ENCODE measurements around the gene ARCN1. TPM values are rescaled to one million over a fixed set of nuclear protein-coding genes. Genes with fewer than 3 reads are reported as not detected.

Gene ARCN1
- total RNA-seq, 2 experiments from 2014 or later = 98.9 to 130 TPM

DNA sequence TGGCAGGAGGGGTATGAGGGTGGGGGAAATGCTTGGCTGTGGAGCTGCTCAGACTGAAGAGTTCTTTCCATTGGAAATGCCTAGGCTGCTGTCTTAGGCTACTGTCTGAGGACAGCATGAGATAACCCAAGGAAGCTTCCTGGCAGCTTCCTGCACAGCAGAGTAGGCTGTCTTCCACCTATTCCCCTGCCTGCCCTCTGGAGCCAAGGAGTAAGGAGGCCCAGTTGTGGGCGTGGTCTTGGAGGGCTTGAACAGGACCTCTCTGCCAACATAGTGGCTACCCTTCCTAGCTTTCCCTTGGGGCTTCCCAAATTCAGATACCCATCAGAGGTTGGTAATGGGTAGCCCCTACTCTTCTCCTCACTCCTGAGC lies 61.1 kb downstream of the ARCN1 start:
- no peak for ATAC-seq
- Mint-ChIP-seq H3K4me3 (no peak overlapping the region), H3K9me3 (ENCODE audit: low read depth) (no peaks in the 10 kb centered on the region), H3K36me3 (no peaks in the 10 kb centered on the region), H3K27me3 (peaks cover 3% of the 10 kb centered on the region), H3K4me1 (no peaks in the 10 kb centered on the region), H3K27ac (no peak overlapping the region)
- CTCF ChIA-PET = interaction anchor here (1.2 to 3.1 kb wide), 2 partner anchors 26 to 27 kb away, joined by 3 to 12 read pairs; no protein-coding TSS in a partner anchor
- no peak for DNase-seq

DNA sequence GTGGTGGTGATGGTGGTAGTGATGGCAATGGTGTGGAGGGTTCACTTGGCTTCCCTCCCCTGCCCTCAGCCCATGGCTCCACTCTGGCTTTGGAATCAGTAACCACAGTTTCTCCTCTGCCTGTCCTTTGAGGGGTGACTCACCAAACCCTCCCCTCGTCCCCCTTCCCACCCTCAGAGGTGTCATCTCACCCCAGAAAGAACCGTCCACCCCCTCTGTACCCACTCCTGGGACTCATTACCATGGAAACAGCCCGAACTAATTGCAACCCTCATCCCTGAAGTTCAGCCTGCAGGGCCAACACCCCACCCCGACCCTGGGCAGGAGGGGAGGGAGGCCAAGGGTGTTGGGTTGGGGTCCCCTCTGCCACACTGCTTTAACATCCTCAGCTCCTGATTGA lies 61.8 kb downstream of the ARCN1 start:
- H3K36me3 Mint-ChIP-seq = no peaks in the 10 kb centered on the region
- H3K4me1 Mint-ChIP-seq = no peaks in the 10 kb centered on the region
- ATAC-seq = no peak
- CTCF ChIA-PET = interaction anchor here (3.1 kb wide), 1 partner anchor 26 kb away, joined by 12 read pairs; no protein-coding TSS in a partner anchor
- no peak for DNase-seq
- H3K27me3 Mint-ChIP-seq = peaks cover 3% of the 10 kb centered on the region
- no peak overlapping the region for H3K27ac Mint-ChIP-seq
- H3K9me3 Mint-ChIP-seq (ENCODE audit: low read depth) = no peaks in the 10 kb centered on the region
- H3K4me3 Mint-ChIP-seq = no peak overlapping the region

DNA sequence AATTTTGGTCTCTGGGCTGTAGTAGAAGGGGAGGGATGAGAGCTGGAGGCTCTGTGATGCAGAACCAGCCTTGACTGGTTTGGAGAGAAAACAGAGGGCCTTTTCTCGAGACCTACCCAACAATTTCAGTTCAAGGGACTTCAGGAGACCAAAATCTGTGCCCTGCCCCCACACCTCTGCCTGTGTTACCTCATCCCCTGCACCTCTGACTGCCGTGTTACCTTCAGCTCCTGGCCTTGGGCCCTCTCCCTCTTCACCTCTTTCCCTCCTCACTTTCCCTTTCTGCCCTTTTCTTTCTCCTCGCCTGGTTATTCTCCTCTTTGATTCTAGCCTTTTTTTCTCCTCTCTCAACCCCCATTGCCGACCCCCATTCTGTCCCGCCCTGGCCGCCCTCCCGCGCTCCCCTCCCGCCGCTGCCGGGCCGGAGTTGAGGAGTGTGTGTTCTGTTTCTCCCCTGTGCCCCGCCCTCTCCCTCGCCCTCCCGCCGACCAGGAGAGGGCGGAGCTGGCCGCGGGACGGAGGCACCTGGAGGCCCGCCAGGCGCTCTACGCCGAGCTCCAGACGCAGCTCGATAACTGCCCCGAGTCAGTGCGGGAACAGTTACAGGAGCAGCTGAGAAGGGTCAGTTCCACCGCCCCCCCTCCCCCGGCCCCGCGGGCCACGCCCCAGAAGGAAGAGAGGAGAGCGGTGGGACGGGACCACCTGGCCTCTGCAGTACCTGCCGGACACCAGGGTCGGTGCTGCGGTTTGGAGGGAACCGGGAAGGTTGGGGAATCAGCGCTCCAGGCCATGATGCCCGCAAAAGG lies 62.4 kb downstream of the ARCN1 start:
- CTCF ChIA-PET = interaction anchor here (1.4 to 3.1 kb wide), 2 partner anchors 20 to 26 kb away, joined by 3 to 12 read pairs; no protein-coding TSS in a partner anchor
- H3K36me3 Mint-ChIP-seq = no peaks in the 10 kb centered on the region
- peaks cover 3% of the 10 kb centered on the region for H3K27me3 Mint-ChIP-seq
- no peak overlapping the region for H3K4me3 Mint-ChIP-seq
- no peak overlapping the region for H3K27ac Mint-ChIP-seq
- no peaks in the 10 kb centered on the region for H3K4me1 Mint-ChIP-seq
- DNase-seq = no peak
- ATAC-seq = peak; percentile 72
- no peaks in the 10 kb centered on the region for H3K9me3 Mint-ChIP-seq (ENCODE audit: low read depth)

DNA sequence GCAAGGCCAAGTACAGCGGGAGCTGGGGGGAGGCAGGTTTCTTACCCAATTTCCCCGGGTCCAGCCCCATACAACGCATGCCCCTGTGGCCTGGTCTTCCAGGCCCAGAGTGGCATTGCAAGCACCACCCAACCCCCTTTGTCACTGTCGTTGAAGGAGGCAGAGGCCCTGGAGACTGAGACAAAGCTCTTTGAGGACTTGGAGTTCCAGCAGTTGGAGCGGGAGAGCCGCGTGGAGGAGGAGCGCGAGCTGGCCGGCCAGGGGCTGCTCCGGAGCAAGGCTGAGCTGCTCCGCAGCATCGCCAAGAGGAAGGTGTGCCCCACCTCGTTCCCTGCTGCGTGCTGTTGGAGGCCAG lies 63.0 kb downstream of the ARCN1 start:
- Mint-ChIP-seq H3K36me3 (no peaks in the 10 kb centered on the region), H3K4me3 (no peak overlapping the region), H3K9me3 (ENCODE audit: low read depth) (no peaks in the 10 kb centered on the region), H3K4me1 (no peaks in the 10 kb centered on the region), H3K27me3 (peaks cover 3% of the 10 kb centered on the region), H3K27ac (no peak overlapping the region)
- DNase-seq = no peak
- CTCF ChIA-PET = interaction anchor here (1.1 to 3.1 kb wide), 4 partner anchors 19 to 25 kb away, joined by 3 to 12 read pairs (median 6); no protein-coding TSS in a partner anchor
- no peak for ATAC-seq

DNA sequence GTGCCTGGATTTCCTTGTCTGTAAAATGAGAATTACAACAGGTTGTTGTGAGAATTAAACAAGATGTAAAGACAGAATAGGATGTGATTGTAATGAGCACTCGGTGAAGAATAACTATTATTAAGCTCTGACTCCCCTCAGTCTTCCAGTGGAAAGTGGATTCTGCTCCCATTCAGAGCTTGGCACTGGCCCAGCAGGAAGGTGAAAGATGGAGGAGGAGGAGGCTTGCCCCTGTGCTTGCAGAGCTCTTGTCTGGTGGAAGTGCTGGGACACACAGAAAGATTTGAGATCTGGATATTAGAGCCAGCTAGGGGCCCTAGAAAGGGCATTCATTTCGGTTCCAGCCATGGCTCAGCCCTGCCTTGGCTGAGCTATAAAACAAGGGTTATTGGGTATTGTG lies 63.4 kb downstream of the ARCN1 start:
- no peaks in the 10 kb centered on the region for H3K36me3 Mint-ChIP-seq
- no peak for ATAC-seq
- no peaks in the 10 kb centered on the region for H3K4me1 Mint-ChIP-seq
- no peak for DNase-seq
- no peaks in the 10 kb centered on the region for H3K9me3 Mint-ChIP-seq (ENCODE audit: low read depth)
- no peak overlapping the region for H3K27ac Mint-ChIP-seq
- H3K4me3 Mint-ChIP-seq = no peak overlapping the region
- CTCF ChIA-PET = interaction anchor here (1.1 to 3.1 kb wide), 4 partner anchors 19 to 25 kb away, joined by 3 to 12 read pairs (median 6); no protein-coding TSS in a partner anchor
- peaks cover 3% of the 10 kb centered on the region for H3K27me3 Mint-ChIP-seq

DNA sequence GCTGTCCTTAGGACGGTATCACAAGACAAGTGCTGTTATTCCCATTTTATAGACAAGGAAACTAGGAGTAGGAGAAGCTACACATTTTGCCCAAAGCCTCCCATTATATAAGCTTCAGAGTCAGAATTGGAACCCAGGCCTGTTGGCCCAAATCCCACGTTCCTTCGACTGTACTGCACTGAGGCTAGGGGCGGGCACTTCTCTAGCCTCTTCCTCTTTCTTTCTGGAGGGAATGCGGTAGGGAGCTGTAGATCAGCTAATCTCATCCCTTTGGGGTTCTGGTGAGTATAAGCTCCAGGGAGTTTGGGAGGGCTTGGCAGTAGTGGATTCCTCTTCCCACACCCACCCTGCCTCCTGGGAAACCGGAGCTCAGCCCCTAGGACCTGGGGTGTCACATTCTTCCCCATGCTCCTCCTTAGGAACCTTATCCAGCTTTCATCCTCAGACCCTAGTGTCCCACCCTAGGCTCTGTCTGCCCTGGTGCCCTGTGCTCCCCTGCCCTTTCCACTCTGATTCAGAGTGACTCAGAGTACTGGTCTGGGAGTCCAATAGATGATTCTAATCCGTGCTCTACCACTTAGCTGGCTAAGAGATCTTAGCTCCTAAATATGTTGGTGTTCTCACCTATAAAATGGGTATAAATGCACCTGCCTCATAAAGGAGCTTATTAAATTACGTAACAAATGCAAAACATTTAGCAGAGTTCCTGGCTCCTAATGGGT lies 64.5 kb downstream of the ARCN1 start:
- Mint-ChIP-seq H3K36me3 (no peaks in the 10 kb centered on the region), H3K4me1 (no peaks in the 10 kb centered on the region), H3K9me3 (ENCODE audit: low read depth) (no peaks in the 10 kb centered on the region), H3K27me3 (peaks cover 3% of the 10 kb centered on the region), H3K27ac (no peak overlapping the region), H3K4me3 (no peak overlapping the region)
- CTCF ChIA-PET = interaction anchor here (1.7 to 3.1 kb wide), 2 partner anchors 24 to 25 kb away, joined by 10 to 12 read pairs; no protein-coding TSS in a partner anchor
- ATAC-seq (no peak), DNase-seq (no peak)

DNA sequence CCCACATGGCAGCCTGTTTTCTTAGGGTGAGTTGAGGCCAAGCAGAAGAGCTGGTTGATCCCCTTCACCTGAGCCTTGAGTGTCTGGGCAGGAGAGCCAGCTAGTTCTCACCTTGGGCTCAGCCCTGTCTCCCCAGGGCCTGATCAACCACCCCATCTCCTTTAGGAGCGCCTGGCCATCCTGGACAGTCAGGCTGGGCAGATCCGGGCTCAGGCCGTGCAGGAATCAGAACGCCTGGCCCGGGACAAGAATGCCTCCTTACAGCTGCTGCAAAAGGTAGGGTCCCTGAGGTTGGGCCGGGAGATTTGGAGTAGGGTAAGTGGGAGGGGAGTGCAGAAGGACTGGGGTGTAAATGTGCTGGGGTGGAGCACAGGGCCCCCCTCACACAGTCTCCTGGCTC lies 66.5 kb downstream of the ARCN1 start:
- H3K36me3 Mint-ChIP-seq = no peaks in the 10 kb centered on the region
- DNase-seq = no peak
- ATAC-seq = no peak
- peaks cover 3% of the 10 kb centered on the region for H3K27me3 Mint-ChIP-seq
- H3K4me3 Mint-ChIP-seq = no peak overlapping the region
- no peaks in the 10 kb centered on the region for H3K9me3 Mint-ChIP-seq (ENCODE audit: low read depth)
- no peaks in the 10 kb centered on the region for H3K4me1 Mint-ChIP-seq
- no peak overlapping the region for H3K27ac Mint-ChIP-seq
- CTCF ChIA-PET = interaction anchor here (0.7 kb wide), 1 partner anchor 21 kb away, joined by 3 read pairs; no protein-coding TSS in a partner anchor

DNA sequence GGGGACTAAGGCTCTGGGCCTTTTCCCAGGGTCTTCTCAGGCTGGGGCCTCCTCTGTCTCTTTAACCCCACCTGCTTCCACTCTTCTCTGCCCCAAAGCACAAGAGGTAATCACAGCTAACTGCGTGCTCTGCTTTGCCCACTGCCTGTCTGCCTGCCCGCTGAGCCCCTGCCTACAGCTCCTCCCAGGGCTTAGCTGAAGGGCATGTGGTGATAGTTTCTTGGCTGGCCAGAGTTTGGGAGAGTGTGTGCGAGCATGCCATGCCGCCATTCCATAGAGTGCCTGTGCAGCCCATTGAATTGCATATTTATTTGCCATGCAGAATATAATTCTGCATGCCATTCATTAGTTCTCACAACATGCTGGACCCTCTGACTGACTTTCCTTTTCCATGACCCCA lies 67.7 kb downstream of the ARCN1 start:
- H3K4me3 Mint-ChIP-seq = no peak overlapping the region
- H3K9me3 Mint-ChIP-seq (ENCODE audit: low read depth) = no peaks in the 10 kb centered on the region
- DNase-seq (no peak), ATAC-seq (no peak)
- H3K27ac Mint-ChIP-seq = no peak overlapping the region
- peaks cover 3% of the 10 kb centered on the region for H3K27me3 Mint-ChIP-seq
- CTCF ChIA-PET = interaction anchor here (1.1 kb wide), 1 partner anchor 19 kb away, joined by 3 read pairs; no protein-coding TSS in a partner anchor
- H3K36me3 Mint-ChIP-seq = no peaks in the 10 kb centered on the region
- no peaks in the 10 kb centered on the region for H3K4me1 Mint-ChIP-seq

DNA sequence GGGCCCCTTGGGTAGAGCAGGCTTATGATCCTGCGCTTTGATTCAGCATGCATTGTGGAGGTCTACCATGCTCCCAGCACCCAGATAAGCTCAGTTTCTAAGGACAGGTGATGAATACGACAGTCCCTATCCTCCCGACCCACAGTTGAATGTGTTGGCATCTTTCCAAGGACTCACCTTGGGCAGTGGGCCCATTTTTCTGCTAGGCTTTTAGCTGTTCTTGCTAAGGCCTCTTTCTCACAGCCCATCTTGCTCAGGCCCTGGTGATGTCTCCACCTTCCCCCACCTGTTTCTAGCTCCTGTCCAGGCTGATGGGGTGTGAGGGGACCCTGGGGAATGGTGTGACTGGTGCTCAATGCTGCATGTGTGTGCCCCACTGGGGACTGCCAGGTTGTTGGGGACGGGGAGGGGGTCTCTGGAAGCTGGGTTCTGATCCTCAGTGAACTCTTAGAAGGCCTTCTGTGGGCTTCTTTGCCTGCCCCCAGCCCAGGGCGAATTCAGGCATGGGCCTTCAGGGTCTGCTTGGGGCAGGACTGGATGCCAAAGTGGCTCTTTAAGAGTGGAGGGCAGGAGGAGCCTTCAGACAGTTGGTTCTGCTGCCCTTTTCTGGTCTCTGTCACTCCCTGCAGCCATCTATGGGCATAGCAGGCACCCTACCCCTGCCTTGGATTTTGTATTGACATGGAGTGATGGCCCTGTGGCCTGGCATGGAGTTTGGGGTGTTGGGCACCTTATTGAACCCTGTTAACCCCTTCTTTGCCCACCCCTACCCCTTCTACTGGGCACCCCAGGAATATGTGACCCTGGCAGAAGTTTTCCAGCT lies 68.3 kb downstream of the ARCN1 start:
- Mint-ChIP-seq H3K27me3 (peaks cover 3% of the 10 kb centered on the region), H3K9me3 (ENCODE audit: low read depth) (no peaks in the 10 kb centered on the region), H3K4me3 (no peak overlapping the region), H3K4me1 (no peaks in the 10 kb centered on the region), H3K27ac (no peak overlapping the region), H3K36me3 (no peaks in the 10 kb centered on the region)
- DNase-seq (no peak), ATAC-seq (no peak)
- CTCF ChIA-PET = interaction anchor here (1.1 kb wide), 1 partner anchor 19 kb away, joined by 3 read pairs; no protein-coding TSS in a partner anchor

DNA sequence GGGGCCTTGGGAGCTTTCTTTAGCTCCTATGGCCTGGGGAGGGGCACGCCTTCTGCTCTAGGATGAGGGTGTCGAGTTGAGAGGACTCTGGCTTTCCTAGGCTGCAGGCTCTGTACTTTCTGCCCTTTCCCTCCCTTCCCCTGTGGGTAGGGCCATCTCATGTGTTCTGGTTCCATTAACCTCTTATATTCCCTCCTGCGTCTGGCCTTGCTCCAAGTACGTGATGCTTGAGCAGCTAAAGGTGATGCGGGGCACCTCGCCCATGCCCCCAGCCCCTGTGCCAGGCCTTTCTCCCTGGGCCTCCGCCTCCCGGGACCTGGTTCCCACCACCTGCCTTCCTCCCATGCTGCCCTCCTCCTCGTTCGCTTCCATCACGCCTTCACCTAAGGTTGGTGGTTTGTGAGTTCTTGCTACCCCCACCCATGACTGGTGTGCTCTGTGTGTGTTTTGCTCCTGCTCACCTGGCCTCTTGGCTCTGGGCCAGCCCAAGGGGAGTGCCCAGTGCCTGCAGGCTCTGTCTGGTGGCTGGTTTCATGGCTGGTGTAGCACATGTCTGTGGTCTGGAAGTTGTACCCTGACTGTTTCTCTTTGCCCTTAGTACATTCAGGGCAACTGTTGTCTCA lies 69.3 kb downstream of the ARCN1 start:
- Mint-ChIP-seq H3K36me3 (no peaks in the 10 kb centered on the region), H3K27me3 (no peaks in the 10 kb centered on the region), H3K27ac (no peak overlapping the region), H3K4me3 (no peak overlapping the region), H3K4me1 (no peaks in the 10 kb centered on the region), H3K9me3 (ENCODE audit: low read depth) (no peaks in the 10 kb centered on the region)
- ATAC-seq = no peak
- no peak for DNase-seq
- CTCF ChIA-PET = no interaction called here

DNA sequence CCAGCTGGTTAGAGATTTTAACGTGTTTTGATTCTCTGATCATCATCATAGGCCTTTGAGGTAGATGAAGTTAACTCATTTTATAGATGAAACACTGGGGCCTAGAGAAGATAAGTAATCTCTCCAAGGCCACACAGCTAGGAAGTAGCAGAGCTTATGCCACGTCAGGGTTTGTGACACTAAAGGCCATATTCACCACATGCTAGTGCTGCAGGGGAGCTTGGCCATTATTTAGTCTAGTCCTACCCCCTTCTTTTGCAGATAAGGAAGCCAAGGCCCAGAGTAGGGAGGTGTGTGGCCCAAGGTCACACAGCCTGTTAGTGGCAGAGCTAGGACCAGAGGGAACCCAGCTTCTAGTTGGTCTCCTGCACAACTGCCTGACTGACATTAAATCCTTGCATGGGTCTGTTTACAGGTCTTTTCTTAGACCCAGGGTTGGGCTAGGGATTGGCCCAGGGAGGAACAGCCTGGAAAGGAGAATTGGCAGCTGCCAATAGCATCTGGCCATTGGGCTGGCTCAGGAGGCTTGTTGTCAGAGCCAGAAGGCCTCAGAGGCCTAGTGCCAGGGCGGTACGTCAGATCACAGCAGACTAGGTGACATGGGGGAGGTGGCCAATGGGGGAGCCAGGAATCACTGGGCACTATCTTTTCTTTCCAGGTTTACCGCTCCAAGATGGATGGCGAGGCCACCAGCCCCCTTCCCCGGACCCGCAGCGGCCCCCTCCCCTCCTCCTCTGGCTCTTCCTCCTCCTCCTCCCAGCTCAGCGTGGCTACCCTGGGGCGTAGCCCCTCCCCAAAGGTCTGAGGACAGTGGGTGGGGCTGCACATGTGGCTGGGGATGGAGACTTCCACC lies 71.2 kb downstream of the ARCN1 start:
- Mint-ChIP-seq H3K4me3 (no peak overlapping the region), H3K36me3 (no peaks in the 10 kb centered on the region), H3K4me1 (no peaks in the 10 kb centered on the region), H3K27ac (no peak overlapping the region), H3K9me3 (ENCODE audit: low read depth) (no peaks in the 10 kb centered on the region), H3K27me3 (no peaks in the 10 kb centered on the region)
- DNase-seq (no peak), ATAC-seq (no peak)
- CTCF ChIA-PET = interaction anchor here (0.5 to 1.1 kb wide), 4 partner anchors 16 to 57 kb away, joined by 3 to 4 read pairs (median 3); no protein-coding TSS in a partner anchor

DNA sequence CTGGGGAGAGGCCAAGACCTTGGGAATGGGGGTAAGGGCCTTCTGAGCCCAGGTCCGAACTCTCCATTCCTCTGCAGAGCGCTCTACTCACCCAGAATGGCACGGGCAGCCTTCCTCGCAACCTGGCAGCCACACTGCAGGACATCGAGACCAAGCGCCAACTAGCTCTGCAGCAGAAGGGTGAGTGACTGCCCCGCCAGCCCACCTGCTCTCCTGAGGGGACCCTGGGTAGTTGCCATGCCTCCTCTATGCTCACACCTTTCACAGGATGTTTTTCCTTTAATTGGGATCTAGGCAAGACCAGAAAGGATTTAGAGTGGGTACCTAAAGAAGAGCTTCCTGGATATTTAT lies 71.8 kb downstream of the ARCN1 start:
- no peaks in the 10 kb centered on the region for H3K9me3 Mint-ChIP-seq (ENCODE audit: low read depth)
- ATAC-seq (no peak), DNase-seq (no peak)
- no peak overlapping the region for H3K4me3 Mint-ChIP-seq
- CTCF ChIA-PET = no interaction called here
- no peaks in the 10 kb centered on the region for H3K27me3 Mint-ChIP-seq
- H3K27ac Mint-ChIP-seq = no peak overlapping the region
- no peaks in the 10 kb centered on the region for H3K4me1 Mint-ChIP-seq
- H3K36me3 Mint-ChIP-seq = no peaks in the 10 kb centered on the region

All from activated CD8-positive, alpha-beta memory T cell treated with anti-CD3 and anti-CD28 coated beads, Interleukin-2, amount 10 ng/mL, durations not matched to agents 7 days and 5 days (primary cell).